Measurements from ENCODE around the gene AGMO.

AGMO gene

DNA sequence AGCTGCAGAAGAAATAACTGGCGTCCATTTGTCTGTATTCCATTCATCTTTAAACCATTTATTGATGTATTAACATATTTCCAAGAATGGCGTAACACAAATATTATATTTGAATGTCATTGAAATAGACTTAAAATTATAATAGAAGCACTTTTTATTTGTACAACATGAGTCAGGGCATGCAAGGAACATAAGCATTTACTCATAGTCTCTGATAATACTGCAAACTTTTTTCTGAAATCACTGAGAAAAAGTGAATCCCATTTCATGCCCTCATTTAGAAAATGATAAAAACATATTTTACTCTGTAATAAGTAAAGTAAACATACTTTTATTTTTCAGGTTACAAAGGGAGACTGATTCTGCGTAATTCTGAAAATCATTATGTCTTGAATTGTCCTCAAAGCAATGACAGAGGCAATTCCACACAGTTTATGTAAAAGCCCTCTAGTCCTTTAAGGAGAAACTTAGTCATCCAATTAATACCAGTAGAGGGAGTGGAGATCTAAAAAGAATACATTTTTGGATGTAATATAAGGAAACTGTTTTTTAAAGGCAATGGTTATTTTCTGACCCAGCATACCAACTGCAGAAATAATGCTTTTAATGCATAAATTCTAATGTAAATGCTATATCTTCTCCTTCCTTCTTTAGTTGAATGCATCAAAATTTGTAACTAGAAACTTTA is 58.1 kb downstream of the AGMO start:
- DNase-seq (ENCODE audit: low read depth in 2 of 2) = no peak

DNA sequence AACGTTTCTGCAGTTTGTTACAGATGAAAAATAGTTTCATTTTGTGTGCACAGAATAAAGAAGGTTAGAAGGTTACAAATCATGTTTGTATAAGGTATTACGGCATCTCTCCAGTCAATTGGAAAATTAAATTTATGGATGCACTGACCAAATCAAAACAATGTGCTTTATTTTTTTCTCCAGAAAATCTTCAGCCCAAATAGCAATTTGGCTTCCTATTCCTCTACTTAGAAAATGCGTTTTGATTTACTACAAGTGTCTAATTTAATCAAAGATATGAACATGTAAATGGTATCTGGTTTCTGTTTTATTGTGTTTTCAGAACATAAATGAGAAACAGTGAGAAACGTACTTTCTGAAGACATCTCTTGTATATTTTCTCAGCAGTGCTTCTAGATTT is 63.4 kb downstream of the AGMO start:
- no peak for DNase-seq (ENCODE audit: low read depth in 2 of 2)

DNA sequence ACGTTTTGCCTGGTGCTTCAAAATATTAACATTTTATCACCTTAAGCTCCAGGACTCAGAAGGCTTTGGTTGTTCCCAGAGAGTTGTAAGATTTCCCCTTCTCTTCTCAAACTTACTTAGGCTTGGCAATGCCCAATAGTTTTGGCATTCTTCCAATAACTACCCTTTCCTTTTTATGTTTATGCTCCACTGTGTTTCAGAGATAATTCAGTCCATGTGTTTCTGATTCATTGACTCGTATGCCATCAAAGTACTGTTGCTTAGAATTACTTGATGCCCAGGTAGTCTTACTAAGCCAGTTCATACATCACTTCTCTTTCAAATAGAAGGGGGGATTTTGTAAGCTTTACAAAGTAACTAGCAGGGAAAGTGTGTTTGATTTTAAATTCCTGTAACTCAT is 66.6 kb downstream of the AGMO start:
- DNase-seq (ENCODE audit: low read depth in 2 of 2) = no peak

DNA sequence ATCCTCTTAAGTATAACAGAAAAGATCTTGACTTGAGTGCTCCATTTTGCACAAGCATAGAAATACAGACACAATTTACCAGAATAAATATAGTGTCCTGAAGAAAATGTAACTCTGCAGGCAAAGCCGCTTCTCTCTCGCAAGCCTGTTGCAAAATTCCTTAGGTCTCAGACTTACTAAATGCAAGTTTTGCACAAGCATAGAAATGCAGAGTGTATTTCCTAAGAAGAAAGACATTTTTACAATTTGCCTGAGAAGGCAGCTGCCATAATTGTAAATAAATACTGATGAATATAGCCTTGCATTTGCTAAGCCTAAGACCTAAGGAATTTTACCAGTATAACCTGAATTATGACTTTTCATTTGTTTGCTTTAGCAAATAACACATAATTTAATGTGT is 67.1 kb downstream of the AGMO start:
- DNase-seq (ENCODE audit: low read depth in 2 of 2) = no peak

DNA sequence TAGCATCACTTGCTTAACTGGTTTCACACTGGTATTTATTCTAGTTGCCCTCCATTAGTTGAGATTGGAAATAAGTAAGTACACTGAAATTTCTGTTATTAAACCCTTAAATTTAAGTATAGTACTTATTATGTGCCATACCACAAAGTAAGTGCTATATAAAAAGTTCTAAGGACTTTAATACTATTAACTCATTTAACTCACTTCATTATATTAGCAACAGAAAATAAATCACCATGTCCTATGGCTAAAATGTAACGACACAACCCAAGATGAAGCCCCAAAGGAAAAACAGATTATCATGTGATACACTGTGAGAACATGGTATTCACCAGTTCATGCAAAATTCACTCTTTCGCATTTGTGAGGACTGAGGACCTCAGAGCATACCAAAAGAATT is 70.5 kb downstream of the AGMO start:
- no peak for DNase-seq (ENCODE audit: low read depth in 2 of 2)

DNA sequence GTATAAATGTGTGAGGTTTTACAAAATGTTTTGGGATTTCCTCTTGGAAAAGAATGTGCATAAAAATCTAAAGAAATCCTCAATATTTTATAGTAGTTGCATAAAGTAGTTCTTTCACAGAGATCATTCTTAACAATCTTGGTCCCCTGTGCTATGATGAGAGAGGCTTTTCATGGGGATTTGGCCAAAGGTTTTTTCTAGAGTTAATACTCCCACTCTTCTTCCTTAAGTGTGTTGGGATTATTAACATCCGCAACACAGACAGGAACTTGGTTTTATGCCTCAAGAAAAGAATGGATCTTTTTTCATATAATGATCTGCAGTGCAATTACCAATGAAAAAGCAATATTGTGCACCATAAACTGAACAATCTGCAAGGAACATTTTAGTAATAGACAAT is 71.5 kb downstream of the AGMO start:
- no peak for DNase-seq (ENCODE audit: low read depth in 2 of 2)

DNA sequence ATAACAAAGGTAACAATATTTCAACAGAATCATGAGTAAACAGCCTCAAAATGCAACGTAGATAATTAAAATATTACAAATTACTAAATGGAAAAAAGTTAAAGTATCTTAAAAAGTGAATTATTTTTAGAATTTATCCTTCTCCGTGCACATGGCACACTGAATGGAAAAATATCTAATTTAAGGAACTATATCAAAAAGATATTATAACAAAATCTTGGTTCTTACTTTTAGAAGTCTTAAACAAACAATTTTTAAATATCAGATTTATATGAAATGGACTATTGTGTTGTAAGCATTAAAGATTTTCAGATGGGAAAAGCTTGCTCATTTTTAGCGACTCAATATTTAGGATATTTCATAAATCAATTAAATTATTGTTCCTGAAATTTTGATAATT is 72.0 kb downstream of the AGMO start:
- DNase-seq (ENCODE audit: low read depth in 2 of 2) = no peak

DNA sequence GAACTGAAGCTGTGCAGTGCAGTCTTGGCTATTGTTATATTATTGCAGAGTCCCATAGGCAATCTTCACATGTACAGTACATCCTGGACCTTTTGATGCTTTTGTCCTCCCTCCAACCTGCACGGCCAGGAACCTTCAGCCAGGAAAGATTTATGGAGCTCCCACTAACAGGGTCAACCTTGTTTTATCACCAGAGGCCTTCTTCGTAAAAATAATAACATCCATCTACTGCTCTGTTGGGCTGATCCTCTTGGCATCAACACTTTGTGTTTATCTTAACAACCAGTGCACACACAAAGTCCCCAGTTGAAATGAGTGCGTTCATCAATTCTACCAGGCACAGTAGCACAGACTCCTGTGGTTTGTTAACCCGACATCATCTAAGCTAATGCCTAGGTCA is 72.4 kb downstream of the AGMO start:
- no peak for DNase-seq (ENCODE audit: low read depth in 2 of 2)

DNA sequence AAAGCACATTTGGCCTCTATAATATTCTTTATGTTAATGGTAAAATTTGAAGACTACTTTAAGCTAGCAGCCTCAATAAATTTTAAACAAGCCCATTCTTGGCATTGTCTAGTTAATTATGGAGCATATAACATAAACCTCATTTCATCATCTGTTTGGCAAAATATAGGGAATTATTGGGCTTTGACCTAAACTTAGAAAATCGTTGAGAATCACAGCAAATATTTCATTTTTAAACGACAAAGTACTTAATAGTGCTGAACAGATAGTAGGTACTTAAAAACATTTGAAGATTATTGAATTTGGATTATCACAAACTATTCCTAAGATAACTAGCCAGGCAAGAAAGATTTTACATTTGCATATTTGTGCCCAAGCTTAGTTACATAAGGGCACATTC is 73.4 kb downstream of the AGMO start:
- DNase-seq (ENCODE audit: low read depth in 2 of 2) = no peak

DNA sequence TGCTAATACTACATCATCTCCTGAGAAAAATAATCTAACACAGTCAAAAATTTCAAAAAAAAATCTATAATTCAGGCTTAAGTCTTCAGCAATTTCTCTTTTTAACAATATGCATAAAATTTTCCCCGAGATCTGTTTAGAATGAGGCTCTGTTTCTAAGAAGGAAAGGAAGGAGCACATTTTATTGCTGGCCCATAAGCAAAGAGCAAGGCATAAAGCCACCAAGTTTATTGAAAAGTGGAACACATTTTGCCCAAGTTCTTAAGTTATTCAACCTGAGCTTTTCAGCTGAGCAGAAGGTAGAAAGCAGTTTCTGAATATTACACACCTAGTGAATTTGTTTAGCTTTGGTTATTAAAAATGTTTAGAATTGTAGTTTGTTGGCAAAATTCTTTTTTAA is 73.9 kb downstream of the AGMO start:
- no peak for DNase-seq (ENCODE audit: low read depth in 2 of 2)

DNA sequence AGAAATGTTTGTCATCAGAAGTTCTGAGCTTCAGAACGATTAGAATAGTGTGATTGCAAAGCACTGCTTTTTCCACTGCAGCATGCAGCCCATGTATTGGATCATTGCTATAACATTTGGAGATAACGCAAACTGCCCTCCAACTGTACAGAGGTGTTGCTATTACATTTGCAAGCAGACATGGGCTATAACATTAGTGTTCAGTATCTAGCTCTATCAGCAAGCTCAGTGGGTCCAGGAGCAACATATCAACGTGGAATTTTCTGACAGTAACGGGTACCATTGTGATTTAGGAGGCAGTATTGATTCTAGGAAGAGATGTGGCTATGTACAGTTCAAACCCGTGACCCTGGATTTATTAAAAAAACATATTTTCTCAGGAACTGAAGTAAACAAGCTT is 75.8 kb downstream of the AGMO start:
- no peak for DNase-seq (ENCODE audit: low read depth in 2 of 2)

DNA sequence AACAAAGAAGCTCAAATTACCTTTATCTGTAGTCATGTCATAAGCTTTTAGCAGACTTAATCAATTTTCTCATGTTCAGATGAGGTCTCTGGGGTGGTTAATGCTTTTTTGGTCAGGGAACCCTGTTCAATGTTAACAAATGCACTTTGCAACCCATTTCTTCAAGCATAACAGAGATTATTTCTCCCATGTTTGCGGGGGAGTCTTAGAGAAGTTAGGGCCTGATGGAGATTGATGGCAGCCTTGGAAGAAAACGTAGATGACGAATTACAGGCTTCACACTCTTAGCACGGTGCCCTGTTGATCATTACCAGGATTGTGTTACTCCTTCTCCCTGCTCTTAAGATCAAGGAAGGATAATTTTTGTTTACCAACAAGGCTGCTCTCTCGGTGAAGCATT is 76.4 kb downstream of the AGMO start:
- no peak for DNase-seq (ENCODE audit: low read depth in 2 of 2)

DNA sequence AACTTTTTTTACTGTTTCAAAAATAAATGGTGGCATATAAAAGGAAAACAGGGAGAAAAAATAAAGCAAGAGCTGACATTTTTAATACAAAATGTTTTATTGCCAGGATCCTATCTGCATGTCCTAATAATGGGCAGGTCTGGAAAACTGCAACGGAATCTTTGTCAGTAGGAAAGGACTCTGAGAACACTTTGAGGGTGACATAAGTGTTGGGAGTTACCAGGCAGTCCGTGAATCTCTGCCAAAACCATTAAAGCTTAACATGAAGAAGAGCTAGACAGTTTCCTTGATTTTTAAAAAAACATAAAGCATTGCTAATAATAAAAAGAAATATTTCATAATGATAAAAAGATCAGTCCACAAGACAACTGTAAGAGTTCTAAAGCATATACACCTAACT is 80.7 kb downstream of the AGMO start:
- no peak for DNase-seq (ENCODE audit: low read depth in 2 of 2)

DNA sequence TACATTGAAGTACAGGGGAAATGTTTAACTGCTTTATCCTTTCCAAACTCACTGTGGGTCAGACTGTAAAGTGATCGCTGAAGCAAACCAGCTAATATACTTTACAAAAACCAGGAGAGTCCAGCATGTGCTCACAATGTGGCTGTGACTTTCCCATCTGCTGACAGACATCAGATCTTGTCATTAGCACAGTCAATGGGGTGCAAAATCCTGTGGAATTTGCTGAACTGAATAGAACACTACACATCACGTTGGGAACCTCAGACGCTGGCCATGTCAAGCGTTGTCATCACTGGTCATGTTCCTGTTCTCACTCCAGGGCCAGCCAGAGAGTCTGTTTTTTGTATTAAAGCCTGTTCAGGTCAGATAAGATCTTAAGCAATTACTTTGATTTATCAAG is 83.4 kb downstream of the AGMO start:
- no peak for DNase-seq (ENCODE audit: low read depth in 2 of 2)

DNA sequence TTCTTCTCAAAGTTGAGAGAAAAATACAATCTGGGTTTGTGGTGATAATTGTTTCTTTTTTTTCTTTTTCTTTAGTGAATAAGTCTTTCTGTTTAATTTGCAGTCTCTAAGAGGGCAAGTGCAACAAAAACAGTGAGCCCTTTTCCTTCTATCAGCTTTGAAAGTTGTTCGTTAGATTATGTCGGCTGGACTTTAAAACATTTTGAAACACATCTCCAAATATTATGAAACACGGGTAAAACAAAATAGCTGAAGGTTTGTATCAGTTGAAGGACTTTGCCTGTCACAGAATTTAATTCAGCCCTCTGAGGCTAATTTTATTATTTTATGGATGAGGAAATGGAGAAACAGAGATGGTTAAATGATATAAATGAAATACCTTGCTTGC is 85.3 kb downstream of the AGMO start:
- no peak for DNase-seq (ENCODE audit: low read depth in 2 of 2)

DNA sequence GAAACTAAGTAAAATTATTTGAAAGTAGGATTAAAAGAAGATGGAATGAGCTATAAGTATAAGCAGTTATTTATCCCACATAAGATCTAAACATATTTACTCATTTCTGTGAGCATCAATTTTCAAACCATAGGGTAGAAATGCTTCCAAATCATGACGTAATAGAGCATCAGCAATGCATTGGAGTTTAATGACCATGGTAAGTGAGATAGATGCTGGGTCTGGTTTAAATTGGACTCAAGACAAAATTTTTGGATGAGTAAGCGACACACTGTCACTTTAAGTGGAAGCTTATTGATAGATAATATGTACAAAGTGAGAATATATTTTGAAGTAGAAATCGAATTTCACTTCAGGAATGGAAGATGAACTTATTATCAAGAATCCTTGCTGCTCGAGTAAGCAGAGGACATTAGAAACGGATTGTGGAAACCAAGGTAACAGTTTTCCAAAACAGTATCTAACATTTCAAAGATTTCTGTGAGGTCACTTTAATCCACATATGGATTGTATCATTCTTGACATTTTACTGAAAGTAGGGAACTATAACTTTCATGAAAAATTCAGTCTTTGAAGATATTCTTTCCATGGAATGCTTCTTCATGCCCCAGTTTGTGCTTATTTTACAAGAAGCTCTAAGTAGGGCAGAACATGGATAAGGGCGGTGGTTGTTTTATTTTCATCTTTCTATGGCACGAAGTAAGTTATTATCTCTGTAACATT is 85.8 kb downstream of the AGMO start:
- no peak for DNase-seq (ENCODE audit: low read depth in 2 of 2)

DNA sequence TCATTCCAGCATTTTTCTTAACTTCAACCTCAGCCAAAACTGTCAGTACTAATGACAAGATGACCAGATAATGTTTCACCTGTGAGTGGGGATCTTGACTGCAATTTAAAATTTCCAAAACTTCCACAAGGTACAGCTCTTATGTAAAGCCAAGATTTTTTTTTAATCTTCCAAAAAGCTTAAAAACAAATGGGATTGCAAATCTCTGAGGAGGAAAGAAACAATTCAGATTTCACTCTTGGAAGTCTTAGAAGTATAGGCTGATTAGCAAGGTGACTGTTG is 90.2 kb downstream of the AGMO start:
- no peak for DNase-seq (ENCODE audit: low read depth in 2 of 2)

DNA sequence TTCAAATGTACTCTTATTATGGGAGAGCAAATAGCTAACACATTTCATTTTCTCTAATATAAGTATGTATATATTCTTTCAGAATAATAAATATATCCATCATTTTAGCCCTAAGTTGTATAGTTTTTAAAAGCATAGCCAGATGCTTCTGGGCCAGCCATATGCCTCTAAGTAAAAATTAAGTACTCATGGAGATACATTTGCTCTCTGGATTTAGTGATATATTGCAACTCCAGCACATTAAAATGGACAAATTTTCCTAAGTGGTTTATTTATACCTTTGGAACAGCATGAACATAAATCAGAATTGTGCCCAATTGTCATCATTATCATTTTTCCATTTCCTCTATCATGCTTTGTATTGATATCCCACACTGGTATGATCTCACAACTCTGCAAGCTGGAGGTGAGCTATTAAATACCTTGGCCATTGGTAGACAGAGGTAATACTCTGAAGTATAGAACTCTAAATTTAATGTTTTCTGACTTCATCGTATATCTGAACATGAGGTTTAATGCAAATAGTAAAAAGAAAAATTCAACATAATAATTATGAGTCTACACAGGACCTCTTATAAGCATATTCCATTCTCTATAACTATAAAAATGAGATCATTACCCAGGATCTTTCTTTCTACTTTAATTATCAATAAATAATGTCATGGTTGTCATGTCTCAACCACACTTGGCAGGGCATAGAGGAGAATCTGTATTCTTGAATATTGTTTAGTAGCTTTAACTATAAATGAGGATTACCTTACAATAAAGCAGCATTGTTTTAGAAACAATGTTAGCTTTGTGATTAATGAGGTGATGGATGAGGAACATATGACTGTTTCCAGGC is 90.8 kb downstream of the AGMO start:
- no peak for DNase-seq (ENCODE audit: low read depth in 2 of 2)

DNA sequence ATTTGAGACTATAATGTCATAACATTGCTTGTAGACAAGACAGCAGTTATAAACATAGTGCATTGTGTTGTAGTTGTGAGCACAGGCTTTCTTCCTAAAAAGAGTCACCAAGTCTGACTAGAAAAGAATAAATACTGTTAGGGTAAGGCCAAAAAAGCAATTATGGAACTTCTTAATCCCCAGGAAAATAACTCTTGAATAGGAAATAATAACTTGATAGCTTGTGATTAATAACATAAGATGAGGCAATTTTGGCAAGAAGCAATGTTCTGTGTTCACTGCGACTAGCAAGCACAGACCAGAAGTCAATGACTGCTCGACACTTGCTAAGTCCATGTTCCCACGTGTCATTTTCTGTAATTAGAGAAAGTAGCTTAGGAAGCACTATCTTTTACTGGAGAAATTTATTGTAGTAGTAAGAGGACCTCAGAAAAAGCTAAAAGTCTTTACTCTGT is 97.1 kb downstream of the AGMO start:
- no peak for DNase-seq (ENCODE audit: low read depth in 2 of 2)

DNA sequence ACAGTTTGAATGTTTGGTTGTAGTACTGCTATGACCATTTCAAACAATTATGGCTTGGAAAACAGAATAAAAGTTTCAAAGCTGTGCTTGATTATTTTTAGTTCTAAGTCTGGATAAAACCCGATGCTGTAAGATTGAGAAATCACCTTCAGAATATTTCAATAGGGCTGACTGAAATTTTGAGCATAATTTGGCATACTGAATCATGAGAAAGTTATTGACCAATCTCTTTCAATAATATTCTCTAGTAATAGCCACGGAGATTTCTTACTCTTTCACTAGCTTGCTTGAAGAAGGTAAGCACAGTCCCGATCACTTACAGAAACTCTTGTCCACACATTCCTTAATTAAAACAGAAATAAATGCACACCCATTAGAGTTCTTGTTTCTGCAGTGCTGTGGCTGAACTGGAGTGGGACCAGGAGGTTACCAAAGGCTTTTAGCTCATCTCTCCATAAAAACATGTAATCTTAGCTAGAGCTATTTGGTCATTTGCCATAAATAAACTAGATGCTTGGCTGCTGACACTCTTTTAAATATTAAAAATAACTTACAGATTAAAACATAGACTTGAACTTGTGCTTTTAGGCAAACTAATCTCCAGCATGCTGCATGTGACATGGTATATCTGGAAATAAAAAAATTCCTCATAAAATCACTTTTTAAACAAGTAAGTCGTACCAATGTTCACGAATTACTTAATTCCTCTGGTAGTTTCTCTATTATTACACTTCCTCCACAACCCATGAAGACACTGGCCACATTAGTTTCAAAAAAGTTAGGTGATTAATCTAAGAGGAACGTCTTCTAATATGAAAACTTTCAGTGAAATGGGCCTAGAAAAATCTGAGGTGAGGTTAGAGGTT is 97.8 kb downstream of the AGMO start:
- no peak for DNase-seq (ENCODE audit: low read depth in 2 of 2)

DNA sequence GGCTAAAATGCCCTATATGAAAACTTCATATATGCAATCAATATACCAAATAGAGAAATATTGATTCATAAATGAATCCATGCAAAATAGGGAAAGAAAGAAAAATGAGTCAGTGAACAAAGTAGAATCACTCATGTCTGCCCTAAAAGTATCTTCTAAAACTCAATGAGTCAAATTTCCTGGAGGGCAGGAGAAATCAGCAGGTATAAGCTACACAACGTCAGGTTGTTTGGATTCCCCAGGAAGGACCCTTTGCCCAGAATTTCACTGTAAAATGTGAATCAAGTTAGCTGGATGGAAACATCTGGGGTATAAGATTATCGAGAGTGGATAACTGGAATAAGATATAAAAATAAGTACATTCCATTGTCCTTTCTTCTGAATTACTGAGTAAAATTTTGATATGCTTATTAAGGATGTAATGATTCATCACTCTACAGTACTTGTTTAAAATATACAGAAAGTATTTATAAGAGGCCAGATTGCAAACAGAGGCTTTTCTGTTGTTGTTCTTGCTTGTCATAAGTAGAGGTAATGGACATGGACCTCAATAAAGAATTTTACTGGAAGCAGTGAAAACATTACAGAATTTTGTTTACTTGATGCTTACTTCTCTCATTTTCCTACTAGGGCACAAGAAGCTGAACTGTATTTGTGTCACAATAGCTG is 99.0 kb downstream of the AGMO start:
- no peak for DNase-seq (ENCODE audit: low read depth in 2 of 2)

DNA sequence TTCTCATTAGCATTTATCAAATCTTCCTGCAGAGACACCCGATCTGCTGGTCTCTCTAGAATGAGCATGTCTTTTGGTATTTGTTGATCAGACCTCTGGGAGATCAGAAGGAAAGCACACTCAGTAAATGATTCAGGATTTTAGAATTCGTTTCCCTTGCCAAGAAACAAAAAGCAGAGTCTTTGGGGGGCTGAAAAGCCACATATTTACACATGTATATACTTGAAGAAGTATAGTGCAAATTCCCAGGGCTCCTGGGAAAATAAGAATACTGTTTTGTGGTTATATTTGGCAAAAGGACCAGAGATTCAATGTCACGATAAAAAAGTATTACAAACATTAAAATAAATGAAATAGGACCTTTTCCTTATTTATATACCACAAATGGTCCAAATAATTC is 100.2 kb downstream of the AGMO start:
- DNase-seq (ENCODE audit: low read depth in 2 of 2) = no peak

Measured in activated CD4-positive, alpha-beta T cell treated with anti-CD3 and anti-CD28 coated beads for 24 hours (primary cell).